GM10248 (cell line): ENCODE data around the gene CLK3.
A peak's percentile ranks its signal among the peaks of the same experiment; 100 is the strongest.

Experiments
- CTCF ChIA-PET: fragments of 300-600 bp; sonication (Branson Sonifier 250); formaldehyde crosslinking; extraction: SDS; loops from one replicate; lab custom pipeline; 2021; ENCODE audit warnings: antibody characterized with exemption; lab: Yijun Ruan, JAX
- POLR2A ChIA-PET: fragments of 350-650 bp; sonication (Branson Sonifier 250); formaldehyde crosslinking; extraction: SDS; loops from one replicate; lab custom pipeline; 2020; ENCODE audit warnings: antibody characterized with exemption; lab: Yijun Ruan, JAX
- DNase-seq: peaks from one replicate; pipeline ENCODE4 v3.0.0; 2012; ENCODE audit errors: extremely low spot score
- TF ChIP-seq, protein P1 (sequence below): IDR thresholded peaks from 2 replicates; pipeline ENCODE4 v1.5.1; 2012; ENCODE audit warnings: mild to moderate bottlenecking, low read depth; ENCODE audit errors: extremely low read depth, missing control alignments, control extremely low read depth

Gene CLK3

DNA sequence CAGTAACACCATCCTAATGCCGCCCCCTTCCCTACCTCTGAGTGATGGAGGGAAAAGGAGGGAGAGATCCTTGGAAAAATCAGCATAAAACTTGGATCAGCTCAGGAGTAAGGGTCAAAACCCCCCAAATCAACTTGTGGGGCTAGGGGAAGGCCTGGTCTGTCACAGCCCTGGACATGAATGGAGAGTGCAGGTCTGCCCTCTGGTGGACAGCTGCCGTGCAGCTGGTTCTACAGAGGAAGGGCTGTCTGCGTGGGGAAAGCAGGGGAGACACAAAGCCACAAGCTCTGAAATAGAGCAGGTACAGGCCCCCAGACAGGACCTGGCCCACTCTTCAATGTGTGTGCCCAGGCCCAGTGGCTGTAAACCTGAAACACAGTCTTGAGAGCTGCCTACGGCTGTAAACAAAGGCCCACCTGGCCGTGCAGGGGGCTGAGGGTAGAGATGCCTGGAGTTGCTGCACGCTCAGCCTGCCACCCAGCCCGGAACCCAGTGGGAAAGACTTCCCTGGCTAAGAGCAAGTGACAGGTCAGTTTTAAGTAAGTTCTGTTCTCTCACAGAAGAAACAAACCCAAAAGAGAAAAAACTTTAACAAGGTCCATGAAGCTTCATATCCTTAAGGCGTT, 16.4 kb downstream of the CLK3 start:
- TF ChIP-seq, protein P1, sequence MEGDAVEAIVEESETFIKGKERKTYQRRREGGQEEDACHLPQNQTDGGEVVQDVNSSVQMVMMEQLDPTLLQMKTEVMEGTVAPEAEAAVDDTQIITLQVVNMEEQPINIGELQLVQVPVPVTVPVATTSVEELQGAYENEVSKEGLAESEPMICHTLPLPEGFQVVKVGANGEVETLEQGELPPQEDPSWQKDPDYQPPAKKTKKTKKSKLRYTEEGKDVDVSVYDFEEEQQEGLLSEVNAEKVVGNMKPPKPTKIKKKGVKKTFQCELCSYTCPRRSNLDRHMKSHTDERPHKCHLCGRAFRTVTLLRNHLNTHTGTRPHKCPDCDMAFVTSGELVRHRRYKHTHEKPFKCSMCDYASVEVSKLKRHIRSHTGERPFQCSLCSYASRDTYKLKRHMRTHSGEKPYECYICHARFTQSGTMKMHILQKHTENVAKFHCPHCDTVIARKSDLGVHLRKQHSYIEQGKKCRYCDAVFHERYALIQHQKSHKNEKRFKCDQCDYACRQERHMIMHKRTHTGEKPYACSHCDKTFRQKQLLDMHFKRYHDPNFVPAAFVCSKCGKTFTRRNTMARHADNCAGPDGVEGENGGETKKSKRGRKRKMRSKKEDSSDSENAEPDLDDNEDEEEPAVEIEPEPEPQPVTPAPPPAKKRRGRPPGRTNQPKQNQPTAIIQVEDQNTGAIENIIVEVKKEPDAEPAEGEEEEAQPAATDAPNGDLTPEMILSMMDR = peak; percentile 93
- ChIA-PET POLR2A (interaction anchor here (0.9 to 1.6 kb wide), 3 partner anchors 14 to 136 kb away, joined by 3 to 4 read pairs (median 4); partner anchors contain the start of gene CLK3), CTCF (interaction anchor here (0.8 to 36.2 kb wide), 39 partner anchors 9 to 363 kb away, joined by 3 to 690 read pairs (median 4); partner anchors contain the start of genes CLK3, CSK, CYP11A1 and MPI)
- peak; percentile 81 for DNase-seq

DNA sequence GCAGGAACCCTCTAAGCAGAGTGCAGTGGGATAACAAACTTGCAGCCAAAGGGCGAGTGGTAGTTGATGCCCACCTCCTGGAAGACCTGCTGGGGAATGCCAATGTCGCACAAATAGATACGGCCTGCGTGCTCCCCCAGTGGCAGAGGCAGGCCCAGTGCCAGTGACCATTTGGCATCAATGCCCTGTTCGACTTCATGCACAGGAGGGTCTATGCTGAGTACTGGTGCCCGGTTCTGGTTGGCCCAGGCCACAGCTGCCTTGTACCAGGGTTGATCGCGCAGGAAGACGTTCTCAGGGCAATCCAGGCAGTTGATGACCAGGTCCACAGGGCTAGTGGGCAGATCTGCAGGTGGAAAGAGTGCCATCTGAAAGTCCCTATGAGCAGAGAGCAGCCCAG, 17.0 kb downstream of the CLK3 start:
- POLR2A ChIA-PET = interaction anchor here (0.9 to 1.1 kb wide), 2 partner anchors 15 to 136 kb away, joined by 3 to 4 read pairs; no protein-coding TSS in a partner anchor
- CTCF ChIA-PET = interaction anchor here (0.7 to 36.2 kb wide), 33 partner anchors 8 to 362 kb away, joined by 3 to 690 read pairs (median 4); partner anchors contain the start of genes CLK3, CSK, CYP11A1 and SCAMP5
- TF ChIP-seq, protein P1 = no peak
- DNase-seq = no peak

DNA sequence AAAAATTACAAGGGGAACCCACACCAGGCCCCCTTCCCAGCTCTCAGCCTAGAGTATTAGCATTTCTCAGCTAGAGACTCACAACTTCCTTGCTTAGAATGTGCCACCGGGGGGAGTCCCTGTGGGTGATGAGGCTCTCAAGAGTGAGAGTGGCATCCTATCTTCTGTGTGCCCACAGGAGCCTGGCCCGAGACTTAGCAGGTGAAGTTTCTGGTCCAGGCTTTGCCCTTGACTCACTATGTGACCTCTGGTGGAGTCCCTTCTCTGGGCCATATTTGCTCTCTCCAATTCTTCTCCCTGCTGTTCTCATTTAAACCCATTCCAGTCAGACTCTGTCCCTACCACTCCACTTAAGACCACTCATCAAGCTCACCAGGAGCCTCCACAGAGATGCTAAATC, 18.1 kb downstream of the CLK3 start:
- POLR2A ChIA-PET = no interaction called here
- CTCF ChIA-PET = interaction anchor here (0.9 to 36.2 kb wide), 22 partner anchors 14 to 322 kb away, joined by 3 to 690 read pairs (median 5); partner anchors contain the start of genes CLK3 and CSK

DNA sequence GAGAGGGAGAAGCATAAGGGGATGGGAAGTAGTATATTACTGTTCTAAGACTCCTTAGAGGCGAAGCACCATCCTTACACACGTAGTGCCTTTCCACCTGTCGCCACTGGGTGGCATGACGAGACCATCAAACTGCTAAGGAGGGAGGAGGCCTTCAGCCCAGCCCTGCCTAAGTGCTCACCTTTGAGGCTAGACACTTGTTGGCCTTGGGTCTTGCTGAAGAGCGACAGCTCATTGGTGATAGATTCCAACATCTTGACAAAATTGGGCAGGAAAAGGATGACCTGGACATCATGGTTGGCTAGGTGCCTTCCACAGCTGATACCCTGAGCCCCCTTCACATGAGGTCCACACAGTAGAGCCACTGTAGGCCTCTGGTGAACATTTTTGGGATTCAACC, 19.6 kb downstream of the CLK3 start:
- TF ChIP-seq, protein P1 = peak; percentile 86
- DNase-seq = peak; percentile 77
- CTCF ChIA-PET = interaction anchor here (0.6 to 36.2 kb wide), 38 partner anchors 12 to 322 kb away, joined by 3 to 690 read pairs (median 4); partner anchors contain the start of genes CLK3, CSK, EDC3 and RPP25
- POLR2A ChIA-PET = interaction anchor here (0.6 kb wide), 1 partner anchor 336 kb away, joined by 9 read pairs; no protein-coding TSS in a partner anchor

More for the DNA sequence above, 18.1 kb downstream of the CLK3 start:
- TF ChIP-seq, protein P1 = no peak
- no peak for DNase-seq

DNA sequence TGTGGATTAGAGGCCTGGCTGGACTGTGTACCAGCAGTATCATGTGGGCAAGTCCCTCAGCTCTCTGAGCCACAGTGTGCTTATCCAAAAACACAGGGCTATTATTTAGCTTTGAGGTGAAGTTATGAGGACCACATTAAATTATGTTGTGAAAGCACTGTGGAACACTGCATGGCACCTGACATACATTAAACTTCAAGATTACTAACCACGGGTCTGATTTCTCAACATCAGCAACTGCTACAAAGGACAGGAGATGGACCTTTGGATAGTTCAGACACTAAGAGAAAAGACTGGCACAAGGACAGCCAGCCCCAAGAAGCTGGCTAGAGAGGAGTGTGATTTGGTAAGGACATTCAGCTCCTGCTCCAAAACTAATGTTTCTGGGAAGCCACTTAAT, 21.3 kb downstream of the CLK3 start:
- TF ChIP-seq, protein P1 = no peak
- POLR2A ChIA-PET = interaction anchor here (0.6 kb wide), 1 partner anchor 147 kb away, joined by 3 read pairs; no protein-coding TSS in a partner anchor

DNA sequence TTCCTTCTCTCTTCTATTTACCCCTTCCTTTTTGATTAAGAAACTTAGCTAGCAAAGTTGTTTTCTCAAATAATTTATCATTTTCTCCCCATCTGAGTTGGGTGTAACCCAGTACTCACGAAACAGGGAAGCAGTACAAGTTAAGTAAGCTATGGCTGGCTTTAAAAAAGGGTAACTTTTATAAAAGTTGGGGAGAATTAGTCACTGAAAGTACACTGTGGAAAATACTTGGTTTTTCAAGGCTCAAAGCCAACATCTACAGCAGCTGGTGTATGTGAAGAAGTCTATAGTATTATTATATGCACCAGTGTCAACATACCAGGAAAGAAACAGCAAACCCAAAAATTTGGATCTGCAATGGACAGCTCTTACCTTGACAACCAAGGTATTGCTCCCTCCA, 25.5 kb downstream of the CLK3 start:
- ChIA-PET CTCF (interaction anchor here (0.7 to 36.2 kb wide), 9 partner anchors 11 to 267 kb away, joined by 3 to 690 read pairs (median 4); partner anchors contain the start of gene CSK), POLR2A (no interaction called here)
- TF ChIP-seq, protein P1 = no peak
- DNase-seq = no peak

More for the DNA sequence above, 21.3 kb downstream of the CLK3 start:
- CTCF ChIA-PET = interaction anchor here (0.7 to 36.2 kb wide), 13 partner anchors 10 to 323 kb away, joined by 3 to 690 read pairs (median 16); partner anchors contain the start of genes CLK3 and CSK
- DNase-seq = no peak
